Right renal pelvis (tissue), 4 donors: ENCODE measurements around the gene TNFRSF6B. TPM values are rescaled to one million over a fixed set of nuclear protein-coding genes. Genes with fewer than 3 reads are reported as not detected.
"Not testable (repeated sequence)": the region's sequence is repeated elsewhere in the genome, so short reads cannot be mapped to it uniquely, and the experiment has no call there.

Experiments used
- DNase-seq, 4 donors: peaks; one replicate each; pipeline ENCODE4 v3.0.0-alpha.2; 2013; ENCODE audit warnings: low read depth in 4 of 4, low spot score in 3 of 4, missing footprints in 1 of 4
- polyA plus RNA-seq, 4 donors: library from polyadenylated mRNA; unstranded; fragments of 120-200 nt; gene quantifications; one replicate each; pipeline ENCODE4 v1.2.1, GENCODE V29; 2013; ENCODE audit not compliant: insufficient read length in 4 of 4

Gene TNFRSF6B
- polyA plus RNA-seq, 4 donors: 1.1 to 2.7 (median 1.6) TPM

- no peak for DNase-seq
These were observed 9.0 kb downstream of the TNFRSF6B start for GRCh38 chr20:63705232-63706026.

GRCh38 chr20:63706027-63706695 is 9.7 kb downstream of the TNFRSF6B start:
- DNase-seq: no peak

DNA sequence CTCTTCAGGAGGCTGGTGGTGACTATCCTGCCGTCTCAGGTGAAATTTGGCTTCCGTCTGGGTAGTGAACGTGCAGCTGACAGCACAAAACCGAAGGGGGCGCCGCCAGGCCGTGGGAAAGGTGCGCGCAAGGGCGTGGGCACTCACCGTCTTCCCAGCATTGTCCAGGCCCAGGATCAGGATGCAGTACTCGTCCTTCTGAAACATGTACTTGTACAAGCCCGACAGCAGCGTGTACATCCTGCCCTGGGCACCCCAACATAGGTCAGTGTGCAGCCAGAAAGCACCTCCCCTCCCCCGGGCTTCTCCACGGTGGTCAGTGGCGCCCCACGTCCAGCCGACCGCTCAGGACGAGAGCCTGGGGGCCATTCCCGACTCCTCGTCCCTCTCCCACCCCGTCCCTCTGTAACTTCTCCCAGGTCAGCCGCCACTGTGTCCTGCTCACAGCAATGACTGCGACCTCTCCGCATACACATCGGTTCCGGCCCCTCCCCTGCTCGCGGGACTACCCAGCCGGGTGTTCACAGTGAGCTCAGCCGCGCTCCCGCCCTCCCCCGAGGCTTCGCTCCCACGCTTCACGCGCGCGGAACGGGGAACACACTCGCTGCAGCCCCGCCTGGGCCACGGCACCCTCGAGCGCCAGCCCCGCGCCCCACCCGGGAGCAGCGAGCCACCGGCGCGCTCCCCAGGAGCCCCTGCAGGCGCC is 10.6 kb downstream of the TNFRSF6B start:
- DNase-seq: no peak

GRCh38 chr20:63707558-63708300 is 11.3 kb downstream of the TNFRSF6B start, which contains the start of the genes ARFRP1 and ZGPAT:
Gene ARFRP1, minus strand, starts transcription at chr20:63707976. Its CDS starts 885 bp downstream, at chr20:63707091.
Gene ZGPAT, plus strand, starts transcription at chr20:63708039. Its CDS starts 542 bp downstream, at chr20:63708581.
- DNase-seq: peak in 3 of 4 donors; percentile 63 to 69 (median 68)

- DNase-seq: no peak
These were observed 12.1 kb downstream of the TNFRSF6B start for GRCh38 chr20:63708301-63709148.

GRCh38 chr20:63709149-63709527 is 12.7 kb downstream of the TNFRSF6B start:
- DNase-seq: no peak

DNA sequence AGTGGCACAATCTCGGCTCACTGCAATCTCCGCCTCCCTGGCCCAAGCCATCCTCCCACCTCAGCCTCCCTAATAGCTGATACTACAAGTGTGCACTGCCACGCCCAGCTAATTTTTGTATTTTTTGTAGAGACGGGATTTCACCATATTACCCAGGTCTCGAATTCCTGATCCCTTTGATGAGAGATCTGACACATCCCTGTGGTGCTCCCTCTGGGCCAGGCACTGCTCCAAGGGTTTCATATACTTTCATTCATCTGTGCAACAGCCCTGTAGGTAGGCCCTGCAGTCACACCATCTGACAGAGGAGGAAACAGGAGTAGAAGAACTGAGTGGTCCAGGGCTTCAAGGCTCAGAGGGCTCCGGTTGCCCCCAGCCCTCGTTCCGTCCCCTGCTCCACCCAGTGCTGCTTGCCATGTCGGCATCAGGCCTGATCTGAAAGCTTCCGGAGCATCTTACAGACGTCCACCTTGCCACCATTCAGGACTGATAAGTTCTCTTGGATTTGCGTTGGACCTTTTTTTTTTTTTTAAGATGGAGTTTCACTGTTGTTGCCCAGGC is 14.7 kb downstream of the TNFRSF6B start:
- DNase-seq: no peak

DNA sequence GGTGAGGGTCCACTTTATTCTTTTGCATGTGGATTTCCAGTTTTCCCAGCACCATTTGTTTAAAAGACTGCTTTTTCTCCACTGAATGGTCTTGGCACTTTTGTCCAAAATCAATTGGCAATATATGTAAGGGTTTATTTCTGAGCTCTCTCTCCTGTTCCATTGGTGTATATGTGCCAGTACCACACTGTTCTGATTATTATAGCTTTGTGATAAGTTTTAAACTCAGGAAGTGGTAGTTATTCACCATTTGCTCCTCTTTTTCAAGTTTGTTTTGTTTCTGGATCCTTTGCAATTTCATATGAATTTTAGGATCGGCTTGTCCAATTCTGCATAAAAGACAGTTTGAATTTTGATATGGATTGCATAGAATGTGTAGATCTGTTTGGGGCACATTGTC is 15.7 kb downstream of the TNFRSF6B start:
- no peak for DNase-seq

DNA sequence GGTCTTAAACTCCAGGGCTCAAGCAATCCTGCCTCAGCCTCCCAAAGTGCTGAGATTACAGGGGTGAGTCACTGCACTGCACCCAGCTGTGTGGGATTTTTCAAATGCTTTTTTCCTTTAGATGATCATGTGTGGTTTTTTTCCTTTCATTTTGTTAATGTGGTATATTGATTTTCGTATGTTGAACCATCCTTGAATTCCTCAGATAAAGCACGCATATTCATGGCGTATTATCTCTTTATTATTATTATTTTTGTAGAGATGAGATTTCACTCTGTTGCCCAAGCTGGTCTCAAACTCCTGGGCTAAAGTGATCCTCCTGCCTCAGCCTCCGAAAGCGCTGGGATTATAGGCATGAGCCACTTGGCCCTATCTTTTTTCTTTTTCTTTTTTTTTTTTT is 18.4 kb downstream of the TNFRSF6B start:
- no peak for DNase-seq

GRCh38 chr20:63718996-63719395 is 22.5 kb downstream of the TNFRSF6B start:
- no peak for DNase-seq

- not testable (repeated sequence) for DNase-seq
These were observed 26.6 kb downstream of the TNFRSF6B start for GRCh38 chr20:63722967-63723622.

DNA sequence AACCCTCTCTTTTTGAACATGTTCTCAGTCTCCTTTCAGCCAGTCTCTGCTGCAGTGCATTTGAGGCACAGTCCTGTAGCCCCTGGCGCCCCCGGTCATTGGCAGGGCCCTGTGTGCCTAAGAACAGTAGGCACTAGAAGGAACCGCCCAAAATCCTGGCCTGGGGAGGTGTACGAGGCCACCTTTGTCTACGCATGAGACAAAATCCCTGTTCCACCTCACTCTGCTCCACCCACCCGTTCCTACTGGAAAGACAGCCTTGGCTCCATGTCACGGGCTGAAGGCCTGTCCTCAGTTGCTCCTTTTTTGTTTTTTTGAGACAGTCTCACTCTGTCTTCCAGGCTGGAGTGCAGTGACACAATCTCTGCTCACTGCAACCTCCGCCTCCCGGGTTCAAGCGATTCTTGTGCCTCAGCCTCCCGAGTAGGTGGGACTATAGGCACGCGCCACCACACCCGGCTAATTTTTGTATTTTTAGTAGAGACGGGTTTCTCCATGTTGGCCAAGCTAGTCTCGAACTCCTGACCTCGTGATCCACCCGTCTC is 33.8 kb downstream of the TNFRSF6B start:
- not testable (repeated sequence) for DNase-seq

GRCh38 chr20:63731410-63731809 is 35.0 kb downstream of the TNFRSF6B start:
- no peak for DNase-seq

GRCh38 chr20:63732118-63733095 is 36.0 kb downstream of the TNFRSF6B start:
- no peak for DNase-seq

DNA sequence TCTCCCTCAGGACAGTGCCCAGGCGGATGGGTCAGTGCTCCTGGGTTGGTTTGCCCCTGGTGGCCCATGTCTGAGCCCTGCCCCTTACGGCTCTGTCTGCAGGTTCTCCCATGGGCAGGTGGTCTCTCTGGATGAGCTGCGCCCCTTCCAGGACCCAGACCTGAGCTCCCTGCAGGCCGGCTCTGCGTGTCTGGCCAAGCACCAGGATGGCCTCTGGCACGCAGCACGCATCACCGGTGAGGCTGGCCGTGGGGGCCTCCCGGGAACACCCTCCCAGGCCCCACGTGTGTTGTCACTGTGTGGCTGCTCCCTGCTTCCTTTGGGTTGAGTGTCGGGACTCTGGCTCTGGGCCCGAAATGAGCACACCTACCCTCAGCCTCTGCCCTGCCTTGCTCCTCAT is 36.7 kb downstream of the TNFRSF6B start:
- DNase-seq: no peak

- DNase-seq: no peak
These were observed 37.2 kb downstream of the TNFRSF6B start for GRCh38 chr20:63733579-63734081.
